ENCODE measurements around the gene UGT1A7.

UGT1A7 gene

GRCh38 chr2:233764761-233765160 is 83.1 kb downstream of the UGT1A7 start:
- DNase-seq: no peak

GRCh38 chr2:233766416-233766815 is 84.7 kb downstream of the UGT1A7 start:
- no peak for DNase-seq

GRCh38 chr2:233768076-233768475 is 86.4 kb downstream of the UGT1A7 start:
- no peak for DNase-seq

GRCh38 chr2:233769260-233769659 is 87.6 kb downstream of the UGT1A7 start:
- DNase-seq: no peak

- no peak for DNase-seq
Observed at GRCh38 chr2:233772153-233772552, 90.5 kb downstream of the UGT1A7 start.

GRCh38 chr2:233772583-233772982 is 90.9 kb downstream of the UGT1A7 start:
- DNase-seq: no peak

- DNase-seq: no peak
Observed at GRCh38 chr2:233773854-233774253, 92.2 kb downstream of the UGT1A7 start.

- DNase-seq: no peak
Observed at GRCh38 chr2:233775414-233775813, 93.7 kb downstream of the UGT1A7 start.

GRCh38 chr2:233778030-233778429 is 96.3 kb downstream of the UGT1A7 start, which contains the start of gene MROH2A:
MROH2A (plus strand) TSS chr2:233778330; CDS start chr2:233779359, 1,029 bp downstream.
- DNase-seq: no peak

- DNase-seq: no peak
Observed at GRCh38 chr2:233779722-233780121, 98.0 kb downstream of the UGT1A7 start.

GRCh38 chr2:233780771-233781170 is 99.1 kb downstream of the UGT1A7 start:
- no peak for DNase-seq

GRCh38 chr2:233789554-233789953 is 107.9 kb downstream of the UGT1A7 start:
- no peak for DNase-seq

- no peak for DNase-seq
Observed at GRCh38 chr2:233791151-233791882, 109.6 kb downstream of the UGT1A7 start.

GRCh38 chr2:233791883-233792329 is 110.2 kb downstream of the UGT1A7 start:
- DNase-seq: no peak

GRCh38 chr2:233792720-233793119 is 111.0 kb downstream of the UGT1A7 start:
- DNase-seq: peak; percentile 40

GRCh38 chr2:233793465-233794127 is 111.9 kb downstream of the UGT1A7 start:
- DNase-seq: peak; percentile 41

GRCh38 chr2:233794128-233794658 is 112.5 kb downstream of the UGT1A7 start:
- DNase-seq: no peak

- DNase-seq: no peak
Observed at GRCh38 chr2:233795735-233796171, 114.1 kb downstream of the UGT1A7 start.

- peak; percentile 17 for DNase-seq
Observed at GRCh38 chr2:233796254-233796653, 114.6 kb downstream of the UGT1A7 start.

GRCh38 chr2:233798335-233799086 is 116.8 kb downstream of the UGT1A7 start:
- peak; percentile 46 for DNase-seq

GRCh38 chr2:233799087-233799665 is 117.5 kb downstream of the UGT1A7 start:
- peak; percentile 42 for DNase-seq

- DNase-seq: peak; percentile 37
Observed at GRCh38 chr2:233799716-233800115, 118.0 kb downstream of the UGT1A7 start.

GRCh38 chr2:233800208-233800607 is 118.5 kb downstream of the UGT1A7 start:
- peak; percentile 40 for DNase-seq

All from activated CD8-positive, alpha-beta memory T cell treated with anti-CD3 and anti-CD28 coated beads for 24 hours (primary cell).